OCI-LY3 (cell line): ENCODE results near the gene CCDC86.

Experiments used
- CTCF ChIP-seq: fragments of 200-600, 300-600 bp; sonication (generic); IDR thresholded peaks from 2 replicates; pipeline ENCODE4 v1.5.1; 2014; ENCODE audit warnings: antibody characterized with exemption, low read length, low read depth
- EZH2phosphoT487 ChIP-seq: fragments of 200-600 bp; shearing (Covaris generic); IDR thresholded peaks from 2 replicates; pipeline ENCODE4 v1.6.1; 2018; ENCODE audit warnings: antibody characterized with exemption, mixed run types, low read depth

- TF ChIP-seq CTCF (no peak), EZH2phosphoT487 (no peak)
Observed at GRCh38 chr11:60855726-60856633, 14.1 kb downstream of the CCDC86 start, which contains the start of gene PTGDR2.
